CD4-positive, alpha-beta T cell treated with Interleukin-2 at 100 ng/mL for 4 hours (primary cell): Measurements from ENCODE around the gene HLA-DOA.
A peak's percentile ranks its signal among the peaks of the same experiment; 100 is the strongest.

Source experiments
- DNase-seq: peaks from one replicate; pipeline ENCODE4 v3.0.0-alpha.2; 2020; ENCODE audit warnings: low spot score

Gene HLA-DOA

DNA sequence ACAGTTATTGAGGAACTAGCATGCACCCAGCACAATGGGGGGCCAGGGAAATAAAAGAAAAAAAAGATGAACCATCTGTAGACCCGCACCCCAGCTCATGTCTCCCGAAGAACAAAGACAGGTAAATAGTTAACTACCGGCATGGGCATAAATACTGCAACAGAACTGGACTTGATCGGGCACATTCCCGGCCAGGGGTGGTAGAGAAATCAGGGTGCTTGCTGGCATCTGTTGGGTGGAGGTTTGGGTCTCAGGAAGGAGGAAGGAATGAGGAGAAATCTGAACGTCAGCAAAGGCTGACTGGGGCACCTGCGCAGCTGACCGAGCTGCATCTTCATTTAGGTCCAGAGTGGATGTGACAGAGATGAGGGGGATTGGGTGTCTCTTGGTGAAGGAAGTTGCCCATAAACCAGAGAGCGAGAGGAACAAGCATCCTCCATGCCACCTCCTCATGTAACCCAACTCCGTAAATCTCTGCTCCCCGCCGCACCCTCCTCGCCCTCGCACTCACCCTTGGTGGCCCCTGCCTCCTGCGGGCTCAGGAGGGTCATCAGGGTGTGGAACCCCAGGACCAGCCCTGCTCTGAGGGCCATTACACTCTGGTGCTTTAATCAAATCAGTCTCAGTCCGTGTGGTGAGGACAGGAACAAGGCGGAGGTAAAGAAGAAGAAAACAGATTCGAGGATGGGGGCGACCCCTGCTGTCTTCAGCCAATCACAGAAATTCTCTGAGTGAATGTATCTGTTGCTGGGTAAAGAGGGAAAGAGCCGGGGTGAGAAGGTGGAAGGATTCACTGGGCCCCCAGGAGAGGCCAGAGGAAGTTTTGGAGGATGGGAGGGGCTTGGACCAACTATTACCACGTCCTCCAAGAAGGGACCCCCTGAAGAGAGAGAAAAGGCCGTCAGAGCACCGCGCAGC, at the start of gene HLA-DOA:
Gene HLA-DOA, minus strand, starts transcription at position 648 of the 918 bp plus-strand sequence.
- DNase-seq: peak; percentile 57

DNA sequence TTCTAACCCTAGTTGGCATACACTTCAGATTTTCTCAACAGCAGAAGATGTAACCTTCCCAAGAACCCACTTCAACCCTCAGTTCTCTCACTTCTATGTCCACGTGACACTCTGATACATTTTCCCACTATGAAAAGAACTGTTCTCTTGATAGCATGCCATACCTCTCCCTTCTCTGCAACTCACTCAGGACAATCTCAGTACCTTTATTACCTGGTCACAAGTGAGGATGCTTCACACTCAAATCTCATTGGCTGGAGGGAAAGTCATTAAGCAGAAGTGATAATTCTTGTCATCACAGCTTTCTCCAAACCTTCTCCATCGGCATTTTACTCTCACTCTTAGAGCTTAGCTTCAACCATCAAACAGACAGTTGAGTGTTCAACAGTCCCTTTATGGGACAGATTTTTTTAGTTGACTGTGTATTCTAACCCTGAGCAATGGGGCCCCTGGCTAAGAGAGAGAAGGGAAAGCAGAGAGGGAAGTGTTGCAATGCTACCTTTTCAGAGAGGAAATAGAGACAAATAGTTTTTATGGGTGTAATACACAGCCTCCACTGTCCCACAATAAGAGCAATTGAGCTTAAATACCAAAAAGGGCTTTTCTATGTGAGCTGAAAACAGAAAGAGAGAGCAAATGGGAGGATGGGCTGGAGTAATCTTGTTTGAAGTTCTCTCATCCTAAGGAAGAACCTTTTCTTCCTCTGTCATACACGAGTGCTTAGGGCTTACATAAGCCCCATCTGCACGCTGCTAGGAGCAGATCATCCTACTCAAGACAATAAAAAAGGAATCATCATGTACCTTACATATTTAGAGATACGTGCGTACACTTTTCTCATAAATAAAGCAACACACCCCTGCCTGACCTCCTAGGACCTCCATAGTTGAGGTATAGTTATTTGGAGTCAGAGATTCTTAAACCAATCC, 48.1 kb upstream of the HLA-DOA start:
- no peak for DNase-seq

DNA sequence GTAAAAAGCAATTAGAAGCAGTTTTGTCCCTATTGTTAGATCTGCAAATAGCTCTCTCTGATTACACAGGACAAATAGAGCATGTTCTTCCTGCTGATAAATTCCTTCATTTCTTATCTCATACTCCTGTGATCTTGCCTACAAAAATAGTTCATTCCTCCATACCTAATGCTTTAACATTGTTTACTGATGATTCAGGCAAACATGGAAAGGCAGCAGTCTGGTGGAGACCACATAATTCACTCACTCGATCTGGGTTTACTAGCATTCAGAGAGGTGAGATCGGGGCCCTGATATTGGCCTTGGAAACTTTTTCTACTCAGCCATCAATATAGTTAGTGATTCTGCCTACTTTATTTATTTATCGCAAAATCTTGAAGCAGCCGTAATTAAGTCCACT, 43.8 kb upstream of the HLA-DOA start:
- DNase-seq: no peak

DNA sequence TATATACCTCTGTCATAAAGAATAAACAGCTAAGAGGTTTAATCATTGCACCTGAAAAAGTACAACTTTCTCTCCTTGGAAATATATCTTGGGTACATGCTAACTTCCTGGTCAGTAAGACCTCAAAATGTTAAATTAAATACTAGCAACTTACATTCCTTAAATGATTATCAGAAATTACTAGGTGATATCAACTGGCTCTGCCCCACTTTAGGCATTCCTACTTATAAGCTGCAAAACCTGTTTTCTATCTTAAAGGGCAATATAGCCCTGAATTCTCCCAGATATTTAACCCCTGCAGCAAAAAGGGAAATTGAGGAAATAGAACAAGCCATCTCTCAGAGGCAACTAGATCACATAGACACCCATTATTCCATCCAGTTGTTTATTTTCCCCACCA, 43.2 kb upstream of the HLA-DOA start:
- no peak for DNase-seq

DNA sequence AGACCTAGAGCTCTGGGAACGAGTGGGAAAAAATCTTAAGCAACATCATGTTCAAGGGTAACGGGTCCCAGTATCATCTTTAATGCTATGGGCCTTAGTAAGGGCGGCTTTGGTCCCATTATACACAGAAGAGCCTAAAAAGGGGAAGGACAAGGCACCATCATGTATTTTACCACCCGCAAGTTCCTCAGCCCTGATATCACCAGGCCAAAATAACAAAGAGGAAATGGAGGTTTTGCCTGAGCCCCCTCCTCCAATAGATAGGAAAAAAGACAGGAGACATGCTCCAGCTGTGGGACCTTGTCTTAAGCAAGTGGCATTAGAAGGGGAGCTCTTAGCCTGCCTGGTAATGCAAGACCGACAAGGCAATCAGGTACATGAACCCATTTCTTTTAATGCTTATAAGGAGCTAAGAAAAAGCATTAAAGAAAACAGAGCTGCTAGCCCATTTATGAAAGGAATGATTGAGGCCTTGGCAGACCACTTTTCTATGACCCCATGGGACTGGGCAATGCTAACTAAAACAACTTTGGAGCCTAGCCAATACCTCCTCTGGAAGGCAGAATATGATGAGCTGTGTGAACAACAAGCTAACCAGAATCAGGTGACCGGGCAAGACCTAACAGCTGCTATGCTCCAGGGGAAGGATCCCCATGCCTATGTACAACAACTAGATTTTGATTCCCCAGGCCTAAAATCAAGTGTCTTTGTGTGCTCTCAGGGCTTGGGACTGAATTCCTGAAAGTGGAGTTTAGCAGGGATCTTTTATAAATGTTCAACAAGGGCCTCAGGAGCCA, 40.8 kb upstream of the HLA-DOA start:
- DNase-seq: no peak

DNA sequence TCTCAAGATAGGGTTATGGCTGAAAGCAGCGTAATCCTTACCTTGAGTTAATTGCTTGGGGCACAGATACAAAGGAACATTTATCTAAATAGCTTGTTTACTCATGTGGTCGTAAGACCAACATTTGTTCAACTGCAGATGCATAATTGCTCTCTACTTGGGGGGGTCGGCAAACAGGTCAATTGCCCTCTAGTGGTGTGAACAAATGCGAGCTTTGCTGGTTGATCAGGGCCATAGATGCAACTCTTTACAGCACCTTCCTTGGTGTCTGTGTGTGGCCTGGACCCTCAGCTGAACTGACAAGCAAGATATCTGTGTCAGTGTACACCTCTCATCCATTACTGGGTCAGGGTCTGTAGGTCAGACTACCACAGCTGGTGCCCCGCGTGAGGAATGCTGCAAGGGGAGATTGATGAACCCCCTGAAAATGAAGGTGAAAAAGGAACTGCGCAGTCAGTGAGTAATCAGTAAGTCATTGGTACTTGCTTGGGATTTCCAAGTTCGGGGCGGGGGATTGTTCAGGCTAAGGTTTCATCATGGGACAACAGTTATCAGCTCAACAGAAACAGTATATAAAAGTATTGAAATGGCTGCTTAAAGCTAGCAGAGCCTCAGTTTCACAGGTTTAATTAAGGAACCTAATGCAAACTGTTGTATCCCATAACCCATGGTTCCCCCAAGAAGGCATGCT, 40.1 kb upstream of the HLA-DOA start:
- no peak for DNase-seq

DNA sequence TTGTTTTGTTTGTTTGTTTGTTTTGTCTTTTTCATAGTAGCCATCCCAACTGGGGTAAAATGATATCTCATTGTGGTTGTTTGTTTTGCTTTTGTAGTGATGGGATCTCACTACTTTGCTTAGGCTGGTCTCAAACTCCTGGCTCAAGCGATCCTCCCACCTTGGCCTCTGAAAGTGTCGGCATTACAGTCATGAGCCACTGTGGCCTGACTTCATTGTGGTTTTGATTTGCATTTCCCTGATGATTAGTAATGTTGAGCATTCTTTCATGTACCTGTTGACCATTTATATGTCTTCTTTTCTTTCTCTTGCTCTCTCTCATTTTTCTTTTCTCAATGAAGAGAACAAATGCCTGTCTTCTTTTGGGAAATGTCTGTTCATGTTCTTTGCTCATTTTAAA, 30.8 kb upstream of the HLA-DOA start:
- no peak for DNase-seq

DNA sequence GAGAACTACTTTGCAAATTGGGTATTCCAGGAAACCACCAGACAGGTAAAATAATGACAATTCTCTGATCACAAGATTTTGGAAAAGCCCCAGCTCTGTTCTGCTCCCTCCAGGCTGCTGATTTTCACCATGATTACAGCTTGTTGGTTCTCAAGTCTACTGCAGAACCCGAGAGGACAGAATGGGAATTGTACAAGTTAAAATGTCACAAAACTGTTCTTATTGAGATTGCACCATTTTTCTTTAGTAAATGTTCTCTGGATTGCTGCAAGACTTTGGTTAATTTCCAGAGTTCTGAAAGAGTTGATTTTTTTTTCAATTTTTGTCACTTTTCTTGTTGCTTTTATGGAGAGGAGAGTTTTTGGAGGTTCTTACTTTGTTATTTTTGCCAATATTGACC, 27.1 kb upstream of the HLA-DOA start:
- no peak for DNase-seq

DNA sequence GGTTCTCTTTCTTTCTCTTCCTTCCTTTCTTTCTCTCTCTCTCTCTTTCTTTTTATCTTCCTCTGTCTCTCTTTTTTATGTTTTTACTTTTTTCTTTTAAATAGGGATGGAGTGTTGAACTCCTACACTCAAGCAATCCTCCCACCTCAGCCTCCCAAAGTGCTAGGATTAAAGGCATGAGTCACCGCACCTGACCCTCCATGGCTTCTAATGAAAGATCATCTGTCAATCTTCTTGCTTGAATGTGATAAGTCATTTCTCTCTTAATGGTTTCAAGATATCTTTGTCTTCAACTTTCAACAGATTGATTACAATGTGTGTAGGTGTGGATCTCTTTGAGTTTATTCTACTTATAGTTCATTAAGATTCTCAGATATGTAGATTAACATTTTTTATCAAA, 25.2 kb upstream of the HLA-DOA start:
- DNase-seq: no peak

DNA sequence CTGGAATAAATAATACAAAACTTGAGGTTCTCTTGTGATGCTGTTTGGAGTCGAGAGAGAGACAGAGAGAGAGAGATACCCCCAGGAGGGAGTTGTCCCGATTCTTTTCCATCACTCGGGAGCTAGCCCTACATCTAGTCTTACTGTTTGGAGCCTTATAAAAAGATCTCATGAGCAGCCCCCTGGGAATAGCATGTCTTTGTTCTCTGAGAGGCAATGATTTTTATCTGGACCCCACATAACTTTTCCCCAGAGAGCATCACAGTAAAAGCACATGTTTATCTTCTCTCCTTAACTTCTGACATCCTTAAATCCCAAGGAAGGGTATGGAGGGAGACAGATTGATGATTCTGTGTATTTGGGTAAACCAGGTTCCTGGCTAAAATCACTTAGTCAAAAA, 20.9 kb upstream of the HLA-DOA start:
- no peak for DNase-seq

DNA sequence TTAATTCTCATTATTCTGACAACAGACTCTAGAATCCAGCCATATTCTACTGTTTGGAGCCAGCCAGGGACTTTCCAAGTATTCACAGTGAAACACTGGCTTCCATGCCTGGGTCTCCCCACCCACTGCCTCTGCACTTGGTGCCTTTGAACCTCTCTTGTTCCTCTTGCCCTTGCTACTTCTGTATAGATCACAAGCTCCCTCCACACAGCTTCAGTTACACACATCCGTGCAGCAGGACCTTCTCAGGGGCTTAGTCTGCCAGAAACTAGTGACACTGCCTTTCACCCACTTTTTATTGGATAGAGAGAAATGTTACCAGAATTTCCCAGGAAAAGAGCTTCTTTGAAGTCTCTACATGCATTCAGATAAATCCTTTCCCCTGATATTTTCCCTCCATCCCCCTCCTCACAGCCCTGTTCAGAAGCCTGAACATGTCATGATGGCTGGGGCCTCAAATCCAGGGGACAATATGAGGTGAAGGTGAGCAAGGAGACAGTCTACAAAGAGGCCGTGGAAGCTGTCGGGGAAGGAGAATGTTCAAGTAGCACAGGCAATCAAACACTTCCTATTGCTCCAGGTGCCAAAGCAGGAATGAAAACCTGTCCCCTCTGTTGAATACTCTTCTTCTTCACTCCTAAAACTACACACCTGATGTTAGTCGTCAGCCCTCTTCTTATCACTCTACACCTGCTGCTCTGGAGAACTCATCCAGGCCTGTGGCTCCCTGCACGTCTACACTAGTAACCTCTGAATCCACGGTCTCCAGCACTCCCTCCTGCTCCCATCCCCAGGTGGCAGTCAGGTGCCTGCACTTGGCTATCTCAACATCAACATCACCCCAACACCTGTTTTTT, 20.2 kb upstream of the HLA-DOA start:
- DNase-seq: peak; percentile 34

DNA sequence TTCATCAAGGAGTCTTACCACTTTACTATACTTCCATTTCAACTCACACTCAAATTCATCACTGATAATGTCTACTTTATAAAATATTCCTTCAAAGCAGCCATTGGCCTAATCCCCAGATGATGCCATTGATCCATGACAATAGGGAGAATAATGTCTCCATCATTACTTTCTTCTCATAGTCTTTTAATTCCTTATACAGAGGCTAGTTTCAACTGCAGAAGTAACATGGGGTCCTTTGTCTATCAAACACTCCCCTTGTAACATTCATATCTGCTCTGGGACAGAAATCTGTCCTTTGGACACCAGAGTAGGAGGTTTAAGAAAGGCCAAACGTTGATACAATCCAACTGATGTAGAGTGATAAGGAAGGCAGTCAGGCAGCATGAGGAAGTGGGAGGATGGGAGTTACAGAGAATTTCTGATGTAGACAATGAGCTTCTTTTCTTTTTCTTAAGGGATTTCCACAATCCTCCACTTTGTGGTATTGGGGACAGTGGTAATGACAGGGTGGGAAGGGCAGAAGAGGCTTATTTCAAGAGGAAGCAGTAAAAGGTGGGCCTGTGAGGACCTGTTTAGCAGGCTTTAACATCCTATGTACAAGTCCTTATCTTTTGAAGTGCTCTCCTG, 18.9 kb upstream of the HLA-DOA start:
- DNase-seq: no peak

DNA sequence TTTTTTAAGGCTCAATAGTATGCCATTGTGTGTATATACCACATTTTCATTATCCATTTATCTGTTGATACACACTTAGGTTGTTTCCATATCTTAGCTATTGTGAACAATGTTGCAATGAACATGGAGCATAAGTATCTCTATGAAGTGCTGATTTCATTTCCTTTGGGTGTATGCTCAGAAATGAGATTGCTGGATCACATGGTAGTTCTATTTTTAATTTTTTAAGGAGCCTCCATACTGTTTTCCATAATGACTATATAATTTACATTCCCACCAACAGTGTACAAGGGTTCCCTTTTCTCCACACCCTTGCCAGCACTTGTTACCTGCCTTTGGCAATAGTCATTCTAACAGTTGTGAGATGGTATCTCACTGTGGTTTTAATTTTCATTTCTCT, 15.1 kb upstream of the HLA-DOA start:
- DNase-seq: no peak

DNA sequence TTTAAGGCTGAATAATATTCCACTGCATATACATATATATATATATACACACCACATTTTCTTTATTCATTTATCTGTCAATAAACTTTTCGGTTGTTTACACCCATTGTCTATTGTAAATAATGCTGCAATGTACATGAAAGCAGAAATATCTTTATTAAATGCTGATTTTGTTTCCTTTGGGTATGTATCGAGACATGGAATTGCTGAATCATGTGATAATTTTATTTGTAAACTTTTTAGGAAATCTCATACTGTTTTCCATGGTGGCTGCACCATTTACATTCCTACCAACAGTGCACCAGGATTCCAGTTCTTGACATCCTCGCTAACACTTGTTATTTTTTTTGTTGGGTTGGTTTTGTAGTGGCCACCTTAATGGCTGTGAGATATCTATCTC, 14.1 kb upstream of the HLA-DOA start:
- no peak for DNase-seq

DNA sequence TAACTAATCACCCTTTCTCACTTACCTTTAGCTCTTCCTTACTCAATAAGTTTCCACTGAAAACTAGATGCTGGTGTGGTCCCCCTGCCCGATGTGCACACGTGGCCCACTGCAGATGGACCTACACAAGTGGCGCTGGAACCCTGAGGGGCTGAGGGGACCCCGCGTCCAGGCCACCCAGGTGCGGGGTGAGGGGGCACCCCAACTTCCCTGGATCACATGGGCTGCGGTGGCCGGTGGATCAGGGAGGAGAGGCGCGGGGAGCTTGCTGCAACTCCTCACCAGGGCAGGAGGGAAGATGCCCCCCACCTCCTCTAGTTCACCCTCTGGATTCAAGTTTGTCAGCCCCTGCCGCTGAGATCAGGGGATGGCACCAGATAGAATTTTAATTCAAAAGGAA, 12.5 kb upstream of the HLA-DOA start:
- DNase-seq: no peak

DNA sequence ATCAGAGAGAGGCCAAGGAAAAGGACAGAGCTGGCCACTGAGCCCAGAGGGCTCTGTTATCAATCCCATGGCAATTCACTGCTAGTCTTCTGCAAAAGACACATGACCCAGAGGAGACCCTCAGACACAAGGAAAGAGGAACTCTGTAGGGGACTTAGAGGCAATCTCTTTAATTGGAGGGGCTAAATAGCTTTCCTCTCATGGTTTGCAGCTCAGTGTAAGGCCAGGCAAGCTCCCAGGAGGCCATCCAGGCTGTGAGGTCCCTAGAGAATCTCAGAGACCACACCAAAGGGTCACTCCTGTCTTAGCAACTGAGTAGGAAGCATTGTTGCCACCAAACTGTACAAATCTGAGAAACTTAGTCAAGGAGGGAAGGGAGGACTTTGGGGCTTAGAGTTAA, 10.0 kb upstream of the HLA-DOA start:
- no peak for DNase-seq

DNA sequence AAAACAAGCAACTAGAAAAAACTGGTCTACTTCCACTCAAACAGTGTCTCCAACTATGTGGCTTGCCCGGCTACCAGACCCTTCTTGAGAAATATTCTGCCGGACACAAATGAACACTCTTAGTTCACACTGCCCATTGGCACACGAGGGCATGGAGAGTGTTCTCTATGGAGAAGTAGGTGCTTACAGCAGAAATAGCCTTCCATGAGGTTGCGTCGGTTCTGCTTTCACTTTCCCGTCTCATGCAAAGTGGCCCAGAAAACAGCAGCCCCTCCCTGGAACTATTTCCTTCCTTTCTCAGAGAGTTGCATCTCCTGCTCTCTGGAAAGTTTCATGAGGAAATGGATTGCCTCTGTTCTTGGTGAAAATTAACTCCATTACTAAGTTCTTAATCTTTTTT, 9.5 kb upstream of the HLA-DOA start:
- peak; percentile 30 for DNase-seq

DNA sequence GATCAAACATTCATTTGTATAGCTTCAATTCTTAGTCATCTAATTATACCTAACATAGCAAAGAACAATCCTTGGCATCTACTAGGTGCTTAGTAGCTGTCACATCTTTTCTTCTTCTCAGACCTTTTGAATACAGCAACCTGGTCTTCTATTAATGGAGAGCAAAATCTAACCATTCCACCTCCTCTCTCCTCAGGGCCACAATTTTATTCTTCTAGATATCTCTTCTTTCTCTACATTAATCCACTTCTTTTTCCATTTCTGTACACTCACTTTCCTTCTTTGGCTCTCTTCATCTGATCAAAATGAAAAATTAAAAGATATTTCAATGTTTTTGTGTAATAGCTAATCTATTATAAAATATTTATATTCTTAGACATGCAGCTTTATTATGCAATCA, 9.0 kb upstream of the HLA-DOA start:
- no peak for DNase-seq

DNA sequence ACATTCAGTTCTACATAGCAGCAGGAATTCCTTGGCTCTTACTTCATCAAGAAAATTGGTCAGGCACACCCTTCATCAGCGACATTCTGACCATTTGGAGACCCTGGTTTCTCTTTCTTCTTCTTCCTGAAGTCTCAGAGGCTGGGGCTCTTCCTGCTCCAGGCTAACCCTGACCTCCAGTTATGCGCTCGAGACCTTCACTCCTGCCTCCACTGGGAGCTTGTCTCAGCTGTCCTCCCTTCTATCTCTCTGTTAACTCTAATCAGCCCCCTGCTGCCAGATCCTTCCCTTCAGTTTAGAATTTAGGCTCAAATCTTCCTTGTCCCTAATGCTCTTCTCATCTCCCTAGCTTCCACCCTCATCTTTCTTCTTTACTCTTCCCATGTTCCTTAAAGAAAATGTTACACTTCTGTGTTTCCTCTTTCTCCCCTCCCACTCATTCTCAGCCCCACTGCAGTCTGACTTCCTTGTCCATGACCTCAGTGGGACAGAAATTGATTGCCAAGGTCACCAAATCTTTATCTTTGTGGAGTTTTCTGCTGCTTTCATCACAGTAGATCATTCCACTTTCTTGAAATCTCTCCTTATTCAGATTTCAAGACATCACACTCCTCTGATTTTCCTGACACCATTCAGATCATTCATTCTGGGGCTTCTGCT, 8.4 kb upstream of the HLA-DOA start:
- no peak for DNase-seq

DNA sequence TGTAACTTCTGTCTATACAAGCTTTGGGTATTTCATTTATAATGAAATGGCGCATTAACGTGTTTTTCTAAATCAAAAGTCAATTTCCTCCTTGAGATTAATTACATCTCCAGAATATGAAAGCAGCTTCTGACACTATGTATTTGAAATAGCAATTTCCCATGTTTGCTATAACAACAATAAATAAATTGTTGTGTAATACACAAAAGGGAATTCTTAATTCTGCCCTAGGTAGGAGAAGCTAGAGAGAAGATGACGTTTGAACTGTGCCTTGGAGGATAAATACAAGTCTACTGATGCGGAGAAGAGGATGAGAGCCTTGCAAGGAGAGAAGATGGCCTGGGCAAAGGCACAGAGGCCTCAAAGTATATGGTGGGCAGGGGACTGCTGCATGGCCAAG, 7.6 kb upstream of the HLA-DOA start:
- no peak for DNase-seq
